Choroid plexus epithelial cell (primary cell): Measurements from ENCODE around the gene HPS6.

Experiments
- DNase-seq: peaks from one replicate; pipeline ENCODE4 v3.0.0-alpha.2; 2010; ENCODE audit warnings: low read depth
- H3K4me3 ChIP-seq: 2 replicates; pipeline ENCODE4 v1.5.1; 2011; ENCODE audit warnings: low read depth, mild to moderate bottlenecking, control low read depth, low read length, moderate library complexity
- CTCF ChIP-seq: conservative IDR thresholded peaks from 2 replicates; pipeline ENCODE4 v1.5.1; 2011; ENCODE audit warnings: low read depth, mild to moderate bottlenecking, control low read depth, inconsistent platforms, low read length, moderate library complexity

HPS6 gene

GRCh38 chr10:102102421-102102820 lies 37.3 kb downstream of the HPS6 start:
- H3K4me3 ChIP-seq = no peak overlapping the region
- no peak for TF ChIP-seq CTCF

GRCh38 chr10:102106998-102107397 lies 41.8 kb downstream of the HPS6 start:
- DNase-seq = no peak
- H3K4me3 ChIP-seq = no peak overlapping the region
- no peak for TF ChIP-seq CTCF

More at GRCh38 chr10:102102421-102102820, 37.3 kb downstream of the HPS6 start:
- no peak for DNase-seq

- H3K4me3 ChIP-seq = no peak overlapping the region
- DNase-seq = no peak
- TF ChIP-seq CTCF = no peak
Measured at GRCh38 chr10:102109166-102110116, 44.3 kb downstream of the HPS6 start.

GRCh38 chr10:102111276-102111675 lies 46.1 kb downstream of the HPS6 start:
- H3K4me3 ChIP-seq = no peak overlapping the region
- no peak for TF ChIP-seq CTCF
- no peak for DNase-seq

GRCh38 chr10:102112210-102112817 lies 47.2 kb downstream of the HPS6 start:
- TF ChIP-seq CTCF = peak; percentile 12
- DNase-seq = no peak
- H3K4me3 ChIP-seq = no peak overlapping the region

- peak overlapping the region; percentile 76 for H3K4me3 ChIP-seq
- DNase-seq = no peak
- no peak for TF ChIP-seq CTCF
Measured at GRCh38 chr10:102113261-102113955, 48.3 kb downstream of the HPS6 start.
